Smooth muscle cell (in vitro differentiated cells): ENCODE data around the gene BTBD3. TPM values are rescaled to one million over a fixed set of nuclear protein-coding genes. Genes with fewer than 3 reads are reported as not detected.

ENCODE experiments used
- DNase-seq: peaks from one replicate; lab custom pipeline; 2025; ENCODE audit not compliant: unreplicated experiment; lab: John Stamatoyannopoulos, UW
- H2AFZ ChIP-seq: fragments of 200-600 bp; sonication (generic); 2 replicates; pipeline ENCODE4 v1.6.0; 2016; ENCODE audit warnings: antibody characterized with exemption, low read depth, mild to moderate bottlenecking
- H3F3A ChIP-seq: fragments of 200-600 bp; sonication (generic); 2 replicates; pipeline ENCODE4 v1.6.0; 2017; ENCODE audit warnings: antibody characterized with exemption, low read depth
- H3K27ac ChIP-seq: fragments of 200-600 bp; sonication (generic); 2 replicates; pipeline ENCODE4 v1.5.1; 2016; ENCODE audit warnings: low read depth, mild to moderate bottlenecking
- H3K27me3 ChIP-seq: fragments of 200-600 bp; sonication (generic); 2 replicates; pipeline ENCODE4 v1.6.1; 2016; ENCODE audit warnings: low read depth, mild to moderate bottlenecking
- H3K36me3 ChIP-seq: fragments of 200-600 bp; sonication (generic); 2 replicates; pipeline ENCODE4 v1.5.1; 2016; ENCODE audit warnings: low read depth
- H3K4me1 ChIP-seq: fragments of 200-600 bp; sonication (generic); 2 replicates; pipeline ENCODE4 v1.5.1; 2016; ENCODE audit warnings: low read depth
- H3K4me2 ChIP-seq: fragments of 200-600 bp; sonication (generic); 2 replicates; pipeline ENCODE4 v1.6.0; 2016; ENCODE audit warnings: mild to moderate bottlenecking
- H3K4me3 ChIP-seq: fragments of 200-600 bp; sonication (generic); 2 replicates; pipeline ENCODE4 v1.5.1; 2016; ENCODE audit warnings: mild to moderate bottlenecking
- H3K79me2 ChIP-seq: fragments of 200-600 bp; sonication (generic); 2 replicates; pipeline ENCODE4 v1.6.0; 2016; ENCODE audit warnings: low read depth, mild to moderate bottlenecking
- H3K9ac ChIP-seq: fragments of 200-600 bp; sonication (generic); 2 replicates; pipeline ENCODE4 v1.6.0; 2016; ENCODE audit warnings: low read depth
- H3K9me3 ChIP-seq: fragments of 200-600 bp; sonication (generic); replicated peaks from 2 replicates; pipeline ENCODE4 v1.5.1; 2016; ENCODE audit warnings: low read depth
- H4K20me1 ChIP-seq: fragments of 200-600 bp; sonication (generic); 2 replicates; pipeline ENCODE4 v1.6.0; 2016; ENCODE audit warnings: low read depth
- CTCF ChIP-seq: fragments of 200-600 bp; sonication (generic); IDR thresholded peaks from 2 replicates; pipeline ENCODE4 v1.5.1; 2017; ENCODE audit warnings: borderline replicate concordance, mild to moderate bottlenecking, antibody characterized with exemption; ENCODE audit not compliant: insufficient read depth, poor library complexity, severe bottlenecking
- WGBS: methylation state at CpG from one replicate; pipeline ENCODE4 v1.1.7; 2016; ENCODE audit warnings: low lambda C conversion rate; 5-methylcytosine and 5-hydroxymethylcytosine counted together
- polyA plus RNA-seq: library from polyadenylated mRNA; unstranded; fragments of >200 nt; fragmentation: Nextera tagmentation; extraction: Ambion mirVana; gene quantifications from 2 replicates; pipeline ENCODE4 v1.2.1, GENCODE V29; 2016
- total RNA-seq: library from RNA; depleted of rRNA; stranded (reverse); fragments of >200 nt; gene quantifications from 2 replicates; pipeline ENCODE4 v1.2.3, GENCODE V29; 2014

Gene BTBD3
- total and polyA plus RNA-seq, 2 experiments from 2014 or later, result 17.5 to 70.1 TPM

DNA sequence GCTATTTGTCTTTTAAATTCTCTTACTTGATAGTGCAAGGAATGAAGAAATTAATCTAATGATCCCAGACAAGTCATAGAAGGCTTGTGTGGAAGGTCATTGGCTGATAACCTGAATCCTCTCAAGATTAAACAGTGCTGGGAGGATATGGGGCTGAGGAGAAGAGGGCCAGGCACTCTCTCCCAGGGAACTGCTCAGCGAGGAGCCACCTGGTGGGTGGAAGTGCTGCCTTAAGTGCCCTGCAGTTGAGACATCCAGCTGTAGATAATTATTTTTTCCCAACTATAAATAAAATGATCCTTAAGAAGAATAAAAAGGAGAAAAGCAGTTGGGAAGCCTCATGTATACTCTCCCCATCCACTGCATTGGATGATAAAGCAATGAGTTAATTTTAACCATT lies 47.9 kb downstream of the BTBD3 start:
- H4K20me1 ChIP-seq, result no peaks in the 10 kb centered on the region
- H2AFZ ChIP-seq, result no peak overlapping the region
- no peak overlapping the region for H3K27ac ChIP-seq
- H3K4me1 ChIP-seq, result no peaks in the 10 kb centered on the region
- no peak overlapping the region for H3K4me3 ChIP-seq
- WGBS, result 88% methylated on average over 1 of the region's 1 CpG
- H3K9ac ChIP-seq, result no peak overlapping the region
- H3K36me3 ChIP-seq, result no peaks in the 10 kb centered on the region
- H3K9me3 ChIP-seq, result no peaks in the 10 kb centered on the region
- DNase-seq, result no peak
- H3K27me3 ChIP-seq, result no peaks in the 10 kb centered on the region
- no peaks in the 10 kb centered on the region for H3K79me2 ChIP-seq
- TF ChIP-seq CTCF, result no peak
- no peaks in the 10 kb centered on the region for H3F3A ChIP-seq
- no peak overlapping the region for H3K4me2 ChIP-seq

- Histone ChIP-seq H4K20me1 (no peaks in the 10 kb centered on the region), H3K36me3 (no peaks in the 10 kb centered on the region), H3K4me1 (no peaks in the 10 kb centered on the region), H3F3A (no peaks in the 10 kb centered on the region), H3K27me3 (no peaks in the 10 kb centered on the region), H3K9me3 (no peaks in the 10 kb centered on the region), H3K27ac (no peak overlapping the region), H2AFZ (no peak overlapping the region), H3K9ac (no peak overlapping the region), H3K4me2 (no peak overlapping the region), H3K4me3 (no peak overlapping the region), H3K79me2 (no peaks in the 10 kb centered on the region)
- no peak for DNase-seq
- TF ChIP-seq CTCF, result no peak
- WGBS, result 87% methylated on average over 3 of the region's 3 CpGs
Observed at GRCh38 chr20:11966186-11966585, 48.5 kb downstream of the BTBD3 start.

- H4K20me1 ChIP-seq, result no peaks in the 10 kb centered on the region
- no peaks in the 10 kb centered on the region for H3K9me3 ChIP-seq
- H3K4me2 ChIP-seq, result no peak overlapping the region
- H3K4me1 ChIP-seq, result no peaks in the 10 kb centered on the region
- H3K27me3 ChIP-seq, result no peaks in the 10 kb centered on the region
- no peak overlapping the region for H2AFZ ChIP-seq
- no peak overlapping the region for H3K9ac ChIP-seq
- DNase-seq, result no peak
- TF ChIP-seq CTCF, result no peak
- H3K4me3 ChIP-seq, result no peak overlapping the region
- no peaks in the 10 kb centered on the region for H3K79me2 ChIP-seq
- no peak overlapping the region for H3K27ac ChIP-seq
- WGBS, result 90% methylated on average over 3 of the region's 3 CpGs
- no peaks in the 10 kb centered on the region for H3F3A ChIP-seq
- no peaks in the 10 kb centered on the region for H3K36me3 ChIP-seq
Observed at GRCh38 chr20:11970243-11970836, 52.6 kb downstream of the BTBD3 start.

- no peak overlapping the region for H3K27ac ChIP-seq
- 86% methylated on average over 2 of the region's 2 CpGs for WGBS
- H3K4me1 ChIP-seq, result no peaks in the 10 kb centered on the region
Observed at GRCh38 chr20:11972478-11972877, 54.8 kb downstream of the BTBD3 start.

More at GRCh38 chr20:11972478-11972877, 54.8 kb downstream of the BTBD3 start:
- no peak for DNase-seq
- Histone ChIP-seq H3K36me3 (no peaks in the 10 kb centered on the region), H3K27me3 (no peaks in the 10 kb centered on the region), H3K4me2 (no peak overlapping the region), H4K20me1 (no peaks in the 10 kb centered on the region), H3K9me3 (no peaks in the 10 kb centered on the region), H3K9ac (no peak overlapping the region), H3F3A (no peaks in the 10 kb centered on the region), H3K4me3 (no peak overlapping the region), H2AFZ (no peak overlapping the region), H3K79me2 (no peaks in the 10 kb centered on the region)
- TF ChIP-seq CTCF, result no peak
